Astrocyte (in vitro differentiated cells and primary cell): Measurements from ENCODE around the gene CLCA4. TPM values are rescaled to one million over a fixed set of nuclear protein-coding genes. Genes with fewer than 3 reads are reported as not detected.

ENCODE experiments used
- DNase-seq: peaks from one replicate; pipeline ENCODE4 v3.0.0-alpha.2; 2010; ENCODE audit warnings: low read depth
- FAIRE-seq: peaks from 2 replicates; lab custom pipeline; 2011; peaks lifted over from hg19 to GRCh38; lab: Jason Lieb, UNC
- H2AFZ ChIP-seq: 2 replicates; pipeline ENCODE4 v1.6.0; 2012; ENCODE audit warnings: low read depth, low read length, inconsistent platforms
- H3K27ac ChIP-seq: 2 replicates; pipeline ENCODE4 v1.5.1; 2011; ENCODE audit warnings: low read depth, low read length, inconsistent platforms
- H3K27me3 ChIP-seq: 2 replicates; pipeline ENCODE4 v1.6.0; 2011; ENCODE audit warnings: low read length, inconsistent platforms; ENCODE audit not compliant: insufficient read depth
- H3K36me3 ChIP-seq: 2 replicates; pipeline ENCODE4 v1.5.1; 2011; ENCODE audit warnings: low read length, inconsistent platforms; ENCODE audit not compliant: insufficient read depth
- H3K4me1 ChIP-seq: 2 replicates; pipeline ENCODE4 v1.5.1; 2011; ENCODE audit warnings: low read length, inconsistent platforms; ENCODE audit not compliant: insufficient read depth
- H3K4me2 ChIP-seq: 2 replicates; pipeline ENCODE4 v1.6.0; 2012; ENCODE audit warnings: low read length, inconsistent platforms
- H3K4me3 ChIP-seq: 2 replicates; pipeline ENCODE4 v1.5.1; 2011; ENCODE audit warnings: low read depth, mild to moderate bottlenecking, low read length, inconsistent platforms; ENCODE audit not compliant: insufficient read depth
- H3K79me2 ChIP-seq: 2 replicates; pipeline ENCODE4 v1.6.0; 2012; ENCODE audit warnings: mild to moderate bottlenecking, low read length, inconsistent platforms; ENCODE audit not compliant: insufficient read depth
- H3K9ac ChIP-seq: 2 replicates; pipeline ENCODE4 v1.6.0; 2012; ENCODE audit warnings: mild to moderate bottlenecking, low read length, inconsistent platforms
- H3K9me3 ChIP-seq: 2 replicates; pipeline ENCODE4 v1.5.1; 2012; ENCODE audit warnings: low read depth, mild to moderate bottlenecking, low read length, inconsistent platforms; ENCODE audit not compliant: insufficient read depth
- H4K20me1 ChIP-seq: 2 replicates; pipeline ENCODE4 v1.6.0; 2012; ENCODE audit warnings: low read length, inconsistent platforms; ENCODE audit not compliant: insufficient read depth
- H3K27ac Mint-ChIP-seq: one replicate; pipeline ENCODE4 v1.8.0; 2021; ENCODE audit warnings: mild to moderate bottlenecking, mixed read lengths; ENCODE audit not compliant: unreplicated experiment
- H3K27me3 Mint-ChIP-seq: one replicate; pipeline ENCODE4 v1.8.0; 2021; ENCODE audit warnings: low read depth, mixed read lengths; ENCODE audit not compliant: unreplicated experiment
- H3K36me3 Mint-ChIP-seq: one replicate; pipeline ENCODE4 v1.8.0; 2021; ENCODE audit warnings: low read depth, mixed read lengths; ENCODE audit not compliant: unreplicated experiment
- H3K4me1 Mint-ChIP-seq: one replicate; pipeline ENCODE4 v1.8.0; 2021; ENCODE audit warnings: low read depth, mixed read lengths; ENCODE audit not compliant: unreplicated experiment
- H3K4me3 Mint-ChIP-seq: one replicate; pipeline ENCODE4 v1.8.0; 2021; ENCODE audit warnings: mild to moderate bottlenecking, moderate library complexity, mixed read lengths; ENCODE audit not compliant: unreplicated experiment
- H3K9me3 Mint-ChIP-seq: one replicate; pipeline ENCODE4 v1.8.0; 2021; ENCODE audit warnings: mild to moderate bottlenecking, mixed read lengths; ENCODE audit not compliant: unreplicated experiment
- CTCF ChIP-seq: IDR thresholded peaks from 2 replicates; pipeline ENCODE4 v1.5.1; 2011; ENCODE audit warnings: low read depth, mild to moderate bottlenecking, inconsistent platforms, low read length, moderate library complexity; ENCODE audit not compliant: insufficient read depth
- EZH2 ChIP-seq: IDR thresholded peaks from 2 replicates; pipeline ENCODE4 v1.6.1; 2012; ENCODE audit warnings: mild to moderate bottlenecking, low read length, inconsistent platforms; ENCODE audit not compliant: insufficient read depth
- total RNA-seq: library from RNA; stranded (reverse); gene quantifications from 2 replicates; pipeline ENCODE4 v1.2.1, GENCODE V29; 2021

CLCA4 gene
- total RNA-seq, 1 donor from 2014 or later: not detected

GRCh38 chr1:86503406-86504136, 43.3 kb upstream of the CLCA4 start:
- no peak for DNase-seq
- Mint-ChIP-seq H3K9me3 (no peaks in the 10 kb centered on the region), H3K27me3 (peaks cover 5% of the 10 kb centered on the region), H3K36me3 (no peaks in the 10 kb centered on the region), H3K4me1 (peaks cover 8% of the 10 kb centered on the region), H3K27ac (no peak overlapping the region), H3K4me3 (no peak overlapping the region)
- Histone ChIP-seq H3K36me3 (no peaks in the 10 kb centered on the region), H3K27ac (peak overlapping the region; percentile 59), H3K9me3 (no peaks in the 10 kb centered on the region), H2AFZ (peak overlapping the region; percentile 53), H4K20me1 (no peaks in the 10 kb centered on the region), H3K79me2 (no peaks in the 10 kb centered on the region), H3K27me3 (no peaks in the 10 kb centered on the region), H3K4me3 (no peak overlapping the region), H3K9ac (peak overlapping the region; percentile 62), H3K4me1 (peaks cover 20% of the 10 kb centered on the region), H3K4me2 (peak overlapping the region; percentile 77)
- TF ChIP-seq CTCF (no peak), EZH2 (no peak)
- FAIRE-seq: no peak

- Mint-ChIP-seq H3K4me3 (no peak overlapping the region), H3K9me3 (no peaks in the 10 kb centered on the region), H3K27me3 (peaks cover 5% of the 10 kb centered on the region), H3K27ac (no peak overlapping the region), H3K4me1 (peaks cover 8% of the 10 kb centered on the region), H3K36me3 (no peaks in the 10 kb centered on the region)
- peaks cover 20% of the 10 kb centered on the region for H3K4me1 ChIP-seq
- no peak for FAIRE-seq
- H3K9me3 ChIP-seq: no peaks in the 10 kb centered on the region
- peak overlapping the region; percentile 59 for H3K27ac ChIP-seq
- DNase-seq: peak; percentile 37
- H3K9ac ChIP-seq: peak overlapping the region; percentile 62
- no peaks in the 10 kb centered on the region for H3K79me2 ChIP-seq
- peak overlapping the region; percentile 53 for H2AFZ ChIP-seq
- no peak overlapping the region for H3K4me3 ChIP-seq
- H3K27me3 ChIP-seq: no peaks in the 10 kb centered on the region
- H4K20me1 ChIP-seq: no peaks in the 10 kb centered on the region
- H3K36me3 ChIP-seq: no peaks in the 10 kb centered on the region
- TF ChIP-seq EZH2: no peak
- TF ChIP-seq CTCF: no peak
- peak overlapping the region; percentile 77 for H3K4me2 ChIP-seq
These were observed 42.8 kb upstream of the CLCA4 start for GRCh38 chr1:86504137-86504479.

DNA sequence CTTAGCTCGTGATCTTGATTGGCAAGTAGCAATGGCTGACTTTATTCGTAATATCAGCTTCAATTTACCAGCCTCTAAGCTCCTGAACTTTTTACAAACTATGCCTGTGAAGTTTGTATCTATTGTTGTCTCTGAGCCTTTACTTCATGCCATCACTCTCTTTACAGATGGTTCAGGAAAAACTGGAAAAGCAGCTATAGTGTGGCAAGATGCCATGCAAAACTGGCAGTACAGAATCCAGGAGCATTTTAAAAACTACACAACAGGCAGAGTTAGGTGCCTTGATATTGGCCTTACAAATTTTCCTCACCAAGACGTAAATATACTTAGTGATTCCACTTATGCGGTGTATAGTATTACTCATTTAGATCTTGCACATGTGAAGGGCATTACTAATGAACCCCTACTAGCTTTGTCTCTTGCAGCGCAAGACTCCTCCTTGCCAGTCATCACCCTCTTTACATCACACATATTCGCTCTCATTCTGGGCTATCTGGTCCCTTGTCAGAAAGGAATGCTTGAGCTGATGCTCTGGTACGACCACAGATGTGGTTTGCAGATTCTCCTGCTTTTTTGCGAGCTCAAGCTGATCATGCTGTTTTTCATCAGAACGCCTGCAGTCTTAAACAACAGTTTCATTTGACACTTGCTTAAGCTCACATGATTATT, 41.8 kb upstream of the CLCA4 start:
- DNase-seq: peak; percentile 48
- H3K27ac ChIP-seq: no peak overlapping the region
- H3K4me3 ChIP-seq: peak overlapping the region; percentile 9
- no peak overlapping the region for H3K4me3 Mint-ChIP-seq
- H3K4me2 ChIP-seq: peak overlapping the region; percentile 77
- H3K79me2 ChIP-seq: no peaks in the 10 kb centered on the region
- no peaks in the 10 kb centered on the region for H3K36me3 ChIP-seq
- H3K9ac ChIP-seq: no peak overlapping the region
- H3K27ac Mint-ChIP-seq: no peak overlapping the region
- no peaks in the 10 kb centered on the region for H3K9me3 ChIP-seq
- no peaks in the 10 kb centered on the region for H3K9me3 Mint-ChIP-seq
- H4K20me1 ChIP-seq: no peaks in the 10 kb centered on the region
- H2AFZ ChIP-seq: no peak overlapping the region
- peaks cover 5% of the 10 kb centered on the region for H3K27me3 Mint-ChIP-seq
- peaks cover 8% of the 10 kb centered on the region for H3K4me1 Mint-ChIP-seq
- TF ChIP-seq EZH2: no peak
- TF ChIP-seq CTCF: no peak
- H3K27me3 ChIP-seq: no peaks in the 10 kb centered on the region
- H3K36me3 Mint-ChIP-seq: no peaks in the 10 kb centered on the region
- peaks cover 20% of the 10 kb centered on the region for H3K4me1 ChIP-seq
- no peak for FAIRE-seq
